Neural cell (in vitro differentiated cells): Measurements from ENCODE around the gene CHCT1.
"Not testable (repeated sequence)": the region's sequence is repeated elsewhere in the genome, so short reads cannot be mapped to it uniquely, and the experiment has no call there.

ENCODE experiments used
- CTCF ChIP-seq: fragments of 450-650 bp; IDR thresholded peaks from 2 replicates; pipeline ENCODE4 v1.5.1; 2014; ENCODE audit warnings: antibody characterized with exemption, mild to moderate bottlenecking, moderate library complexity; ENCODE audit not compliant: poor library complexity, severe bottlenecking
- EP300 ChIP-seq: fragments of 450-650 bp; conservative IDR thresholded peaks from 2 replicates; pipeline ENCODE4 v1.6.1; 2014; ENCODE audit warnings: antibody characterized with exemption, mild to moderate bottlenecking, moderate library complexity; ENCODE audit not compliant: poor library complexity, severe bottlenecking
- EZH2 ChIP-seq: fragments of 200-600, 300-800 bp; shearing (Covaris generic), sonication (generic); IDR thresholded peaks from 2 replicates; pipeline ENCODE4 v1.6.1; 2014; ENCODE audit warnings: antibody characterized with exemption, low read length, borderline replicate concordance, mild to moderate bottlenecking; ENCODE audit not compliant: insufficient read depth, poor library complexity, severe bottlenecking
- MXI1 ChIP-seq: fragments of 450-650 bp; conservative IDR thresholded peaks from 2 replicates; pipeline ENCODE4 v1.6.1; 2014; ENCODE audit warnings: antibody characterized with exemption, mild to moderate bottlenecking; ENCODE audit not compliant: poor library complexity, severe bottlenecking
- POLR2AphosphoS5 ChIP-seq: IDR thresholded peaks from 2 replicates; pipeline ENCODE4 v1.6.1; 2012
- RAD21 ChIP-seq: fragments of 450-650 bp; conservative IDR thresholded peaks from 2 replicates; pipeline ENCODE4 v1.6.1; 2014; ENCODE audit warnings: antibody characterized with exemption, mild to moderate bottlenecking, moderate library complexity
- SMC3 ChIP-seq: fragments of 450-650 bp; conservative IDR thresholded peaks from 2 replicates; pipeline ENCODE4 v1.6.1; 2014; ENCODE audit warnings: antibody characterized with exemption, mild to moderate bottlenecking, moderate library complexity; ENCODE audit not compliant: poor library complexity

GRCh38 chr17:60384921-60385320 lies 37.4 kb upstream of the CHCT1 start:
- not testable (repeated sequence) for TF ChIP-seq MXI1, EP300, CTCF, POLR2AphosphoS5, EZH2, RAD21, SMC3
